Parathyroid adenoma (tissue), 2 donors: Measurements from ENCODE around the gene ALX4.

ENCODE experiments used
- H2AFZ ChIP-seq: fragments of 300-600 bp; sonication (generic); one replicate; pipeline ENCODE4 v1.7.0; 2017; ENCODE audit warnings: antibody characterized with exemption, mild to moderate bottlenecking
- H3K27ac ChIP-seq: fragments of 300-600 bp; sonication (generic); one replicate; pipeline ENCODE4 v1.7.0; 2017
- H3K27me3 ChIP-seq: fragments of 300-600 bp; sonication (generic); one replicate; pipeline ENCODE4 v1.7.0; 2017; ENCODE audit warnings: low read length; ENCODE audit not compliant: control insufficient read depth, insufficient read depth
- H3K36me3 ChIP-seq: fragments of 300-600 bp; sonication (generic); one replicate; pipeline ENCODE4 v1.7.0; 2017; ENCODE audit warnings: low read length; ENCODE audit not compliant: control insufficient read depth, insufficient read depth
- H3K4me1 ChIP-seq: fragments of 300-600 bp; sonication (generic); one replicate; pipeline ENCODE4 v1.7.0; 2017; ENCODE audit warnings: control low read depth
- H3K4me2 ChIP-seq: fragments of 300-600 bp; sonication (generic); one replicate; pipeline ENCODE4 v1.7.0; 2017; ENCODE audit warnings: low read length
- H3K4me3 ChIP-seq: fragments of 300-600 bp; sonication (generic); one replicate; pipeline ENCODE4 v1.7.0; 2017; ENCODE audit warnings: low read depth, low read length
- H3K79me2 ChIP-seq: fragments of 300-600 bp; sonication (generic); one replicate; pipeline ENCODE4 v1.7.0; 2017; ENCODE audit warnings: control low read depth
- H3K9ac ChIP-seq: fragments of 300-600 bp; sonication (generic); one replicate; pipeline ENCODE4 v1.7.0; 2017; ENCODE audit warnings: mild to moderate bottlenecking
- H3K9me3 ChIP-seq: fragments of 300-600 bp; sonication (generic); one replicate; pipeline ENCODE4 v1.7.0; 2017; ENCODE audit warnings: low read length; ENCODE audit not compliant: control insufficient read depth
- TF ChIP-seq, protein P1 (sequence below): fragments of 300-600 bp; sonication (generic); IDR thresholded peaks from one replicate; pipeline ENCODE4 v1.7.0; 2017; ENCODE audit warnings: antibody characterized with exemption, mild to moderate bottlenecking
- donor health status: primary hyperparathyroidism.

Gene ALX4

GRCh38 chr11:44258190-44258489, 51.8 kb downstream of the ALX4 start:
- TF ChIP-seq, protein P1, sequence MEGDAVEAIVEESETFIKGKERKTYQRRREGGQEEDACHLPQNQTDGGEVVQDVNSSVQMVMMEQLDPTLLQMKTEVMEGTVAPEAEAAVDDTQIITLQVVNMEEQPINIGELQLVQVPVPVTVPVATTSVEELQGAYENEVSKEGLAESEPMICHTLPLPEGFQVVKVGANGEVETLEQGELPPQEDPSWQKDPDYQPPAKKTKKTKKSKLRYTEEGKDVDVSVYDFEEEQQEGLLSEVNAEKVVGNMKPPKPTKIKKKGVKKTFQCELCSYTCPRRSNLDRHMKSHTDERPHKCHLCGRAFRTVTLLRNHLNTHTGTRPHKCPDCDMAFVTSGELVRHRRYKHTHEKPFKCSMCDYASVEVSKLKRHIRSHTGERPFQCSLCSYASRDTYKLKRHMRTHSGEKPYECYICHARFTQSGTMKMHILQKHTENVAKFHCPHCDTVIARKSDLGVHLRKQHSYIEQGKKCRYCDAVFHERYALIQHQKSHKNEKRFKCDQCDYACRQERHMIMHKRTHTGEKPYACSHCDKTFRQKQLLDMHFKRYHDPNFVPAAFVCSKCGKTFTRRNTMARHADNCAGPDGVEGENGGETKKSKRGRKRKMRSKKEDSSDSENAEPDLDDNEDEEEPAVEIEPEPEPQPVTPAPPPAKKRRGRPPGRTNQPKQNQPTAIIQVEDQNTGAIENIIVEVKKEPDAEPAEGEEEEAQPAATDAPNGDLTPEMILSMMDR = no peak
- H3K9me3 ChIP-seq = no peaks in the 10 kb centered on the region
- H3K4me1 ChIP-seq = no peaks in the 10 kb centered on the region
- H3K27me3 ChIP-seq = no peaks in the 10 kb centered on the region
- H3K79me2 ChIP-seq = no peaks in the 10 kb centered on the region
- H2AFZ ChIP-seq = no peak overlapping the region
- no peaks in the 10 kb centered on the region for H3K36me3 ChIP-seq
- H3K9ac ChIP-seq = no peak overlapping the region
- no peak overlapping the region for H3K4me3 ChIP-seq
- no peak overlapping the region for H3K4me2 ChIP-seq
- no peak overlapping the region for H3K27ac ChIP-seq

GRCh38 chr11:44257338-44258189, 52.4 kb downstream of the ALX4 start:
- TF ChIP-seq, protein P1 = no peak
- Histone ChIP-seq H3K4me2 (no peak overlapping the region), H3K4me3 (no peak overlapping the region), H3K79me2 (no peaks in the 10 kb centered on the region), H3K27me3 (no peaks in the 10 kb centered on the region), H3K9ac (no peak overlapping the region), H3K4me1 (no peaks in the 10 kb centered on the region), H3K9me3 (no peaks in the 10 kb centered on the region), H2AFZ (no peak overlapping the region), H3K36me3 (no peaks in the 10 kb centered on the region), H3K27ac (no peak overlapping the region)

GRCh38 chr11:44256673-44257291, 53.2 kb downstream of the ALX4 start:
- H3K36me3 ChIP-seq = no peaks in the 10 kb centered on the region
- H3K9me3 ChIP-seq = no peaks in the 10 kb centered on the region
- no peak overlapping the region for H2AFZ ChIP-seq
- H3K27me3 ChIP-seq = no peaks in the 10 kb centered on the region
- no peak overlapping the region for H3K9ac ChIP-seq
- TF ChIP-seq, protein P1 = no peak
- no peak overlapping the region for H3K27ac ChIP-seq
- no peak overlapping the region for H3K4me3 ChIP-seq
- no peaks in the 10 kb centered on the region for H3K4me1 ChIP-seq
- H3K79me2 ChIP-seq = no peaks in the 10 kb centered on the region
- H3K4me2 ChIP-seq = no peak overlapping the region

DNA sequence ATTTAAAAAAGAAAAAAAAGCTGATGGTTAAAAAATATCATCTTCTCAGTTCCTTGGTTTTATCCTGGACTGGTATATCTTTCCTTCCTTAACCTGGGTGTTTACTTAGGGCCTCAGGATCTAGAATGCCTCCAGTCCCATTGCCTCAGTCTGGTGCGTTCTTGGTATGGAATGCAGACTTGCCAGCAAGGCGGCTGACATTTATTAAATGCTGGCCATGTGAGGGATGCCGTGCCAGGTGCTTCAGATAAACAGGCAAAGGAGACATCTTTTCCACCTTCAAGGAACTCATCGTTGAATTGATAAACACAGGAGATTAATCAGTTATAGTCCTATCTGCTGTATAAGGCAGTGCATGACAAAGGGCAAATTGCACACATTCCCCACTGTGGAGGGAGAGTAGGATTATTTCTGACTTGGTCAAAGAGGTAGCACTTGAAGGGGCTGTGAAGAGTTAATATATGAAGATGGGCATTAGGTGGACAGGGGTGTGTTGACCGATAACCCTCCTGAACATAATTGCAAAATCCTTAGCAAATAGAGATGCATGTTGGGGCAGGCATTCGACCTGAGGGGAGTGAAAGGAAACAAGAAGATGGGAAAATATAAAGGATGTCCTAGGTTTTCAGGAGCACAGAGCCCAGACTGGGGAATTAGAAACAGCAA, 54.4 kb downstream of the ALX4 start:
- Histone ChIP-seq H3K9ac (no peak overlapping the region), H3K36me3 (no peaks in the 10 kb centered on the region), H3K9me3 (no peaks in the 10 kb centered on the region), H2AFZ (no peak overlapping the region), H3K4me3 (no peak overlapping the region), H3K79me2 (no peaks in the 10 kb centered on the region), H3K27ac (no peak overlapping the region), H3K4me1 (no peaks in the 10 kb centered on the region), H3K4me2 (no peak overlapping the region), H3K27me3 (no peaks in the 10 kb centered on the region)
- TF ChIP-seq, protein P1 = no peak
